ENCODE data around the gene CLEC20A.

GRCh38 chr1:178516110-178516509, 19.3 kb upstream of the CLEC20A start:
- TF ChIP-seq EZH2phosphoT487 (IDR thresholded peaks at IDR 0.05; ENCODE audit: insufficient read depth, low read depth): no peak
- no peak for TF ChIP-seq EZH2 (IDR thresholded peaks at IDR 0.05; ENCODE audit: insufficient read depth, poor library complexity, severe bottlenecking)
